Retina (tissue), 1 donor: ENCODE results near the gene ZNF19.
A peak's percentile ranks its signal among the peaks of the same experiment; 100 is the strongest.

Experiments
- DNase-seq: peaks from one replicate; pipeline ENCODE4 v3.0.0-alpha.2; 2016

Gene ZNF19

GRCh38 chr16:71484006-71484893, 4.9 kb downstream of the ZNF19 start:
- peak; percentile 95 for DNase-seq

- DNase-seq = no peak
Observed at GRCh38 chr16:71482569-71482968, 6.6 kb downstream of the ZNF19 start.

GRCh38 chr16:71480956-71481355, 8.2 kb downstream of the ZNF19 start:
- DNase-seq = no peak

- DNase-seq = no peak
Observed at GRCh38 chr16:71479420-71479819, 9.7 kb downstream of the ZNF19 start.

- DNase-seq = no peak
Observed at GRCh38 chr16:71476457-71477124, 12.5 kb downstream of the ZNF19 start.

- no peak for DNase-seq
Observed at GRCh38 chr16:71474864-71475263, 14.3 kb downstream of the ZNF19 start.

- no peak for DNase-seq
Observed at GRCh38 chr16:71473891-71474290, 15.2 kb downstream of the ZNF19 start.

GRCh38 chr16:71472931-71473330, 16.2 kb downstream of the ZNF19 start:
- no peak for DNase-seq

- no peak for DNase-seq
Observed at GRCh38 chr16:71472051-71472450, 17.1 kb downstream of the ZNF19 start.

GRCh38 chr16:71467810-71468209, 21.3 kb downstream of the ZNF19 start:
- peak; percentile 52 for DNase-seq

GRCh38 chr16:71464231-71464630, 24.9 kb downstream of the ZNF19 start:
- no peak for DNase-seq

- DNase-seq = peak; percentile 96
Observed at GRCh38 chr16:71461686-71462648, 27.2 kb downstream of the ZNF19 start, which contains the start of gene ZNF23. Gene ZNF23, minus strand, starts transcription at chr16:71462247. Its CDS starts 5,451 bp downstream, at chr16:71456796.

GRCh38 chr16:71460941-71461340, 28.2 kb downstream of the ZNF19 start:
- no peak for DNase-seq

- no peak for DNase-seq
Observed at GRCh38 chr16:71460236-71460635, 28.9 kb downstream of the ZNF19 start.

- DNase-seq = no peak
Observed at GRCh38 chr16:71459510-71459909, 29.6 kb downstream of the ZNF19 start.

GRCh38 chr16:71456801-71457200, 32.3 kb downstream of the ZNF19 start:
- DNase-seq = no peak

- no peak for DNase-seq
Observed at GRCh38 chr16:71453036-71453435, 36.1 kb downstream of the ZNF19 start.

GRCh38 chr16:71449020-71449419, 40.1 kb downstream of the ZNF19 start:
- DNase-seq = no peak

- DNase-seq = no peak
Observed at GRCh38 chr16:71448274-71448866, 40.8 kb downstream of the ZNF19 start.

- DNase-seq = no peak
Observed at GRCh38 chr16:71443714-71444113, 45.4 kb downstream of the ZNF19 start.

GRCh38 chr16:71442051-71442440, 47.1 kb downstream of the ZNF19 start, which contains the start of gene TLE7:
Gene TLE7, minus strand, starts transcription at chr16:71442054. Its CDS starts 8,730 bp downstream, at chr16:71433324.
- DNase-seq = no peak

- DNase-seq = no peak
Observed at GRCh38 chr16:71441348-71442050, 47.6 kb downstream of the ZNF19 start.
